A549 (cell line): Measurements from ENCODE around the gene CEP57L1. TPM values are rescaled to one million over a fixed set of nuclear protein-coding genes. Genes with fewer than 3 reads are reported as not detected.
A peak's percentile ranks its signal among the peaks of the same experiment; 100 is the strongest.
"Not testable (repeated sequence)": the region's sequence is repeated elsewhere in the genome, so short reads cannot be mapped to it uniquely, and the experiment has no call there.

Experiments used
- ATAC-seq, 2 experiments: fragments of 200-7000 bp in 1 of 2; fragments of >200 bp in 1 of 2; cut with Nextera tagmentation in 1 of 2; cut with Tn5 transposase in 1 of 2; 3 replicates each; pipeline versions ENCODE4 v1.8.0 to v1.9.1; 2018 to 2020; ENCODE audit warnings: mild to moderate bottlenecking in 1 of 2, moderate library complexity in 1 of 2
- CTCF ChIA-PET: fragments of 300-600 bp; sonication (Branson Sonifier 250); formaldehyde crosslinking; extraction: SDS; loops from one replicate; lab custom pipeline; 2021; ENCODE audit warnings: antibody characterized with exemption, inconsistent platforms; lab: Yijun Ruan, JAX
- POLR2A ChIA-PET: fragments of 350-600 bp; formaldehyde crosslinking; extraction: SDS; loops from one replicate; lab custom pipeline; 2021; ENCODE audit warnings: antibody characterized with exemption, inconsistent platforms; lab: Yijun Ruan, JAX
- DNase-seq, 2 experiments: peaks; one replicate each; pipeline versions ENCODE4 v3.0.0 to v3.0.0-alpha.2; 2011 to 2016; ENCODE audit warnings: low read depth in 1 of 2, low spot score in 1 of 2
- FAIRE-seq: peaks from 2 replicates; lab custom pipeline; 2011; peaks lifted over from hg19 to GRCh38; lab: Jason Lieb, UNC
- H3K27ac ChIP-seq, 2 experiments: fragments of >200 bp; sonication (Bioruptor Twin); formaldehyde crosslinking; 3 replicates each; pipeline ENCODE4 v1.5.1; 2016 to 2017
- H3K4me1 ChIP-seq: fragments of >200 bp; sonication (Bioruptor Twin); formaldehyde crosslinking; 3 replicates; pipeline ENCODE4 v1.6.1; 2016
- H3K4me2 ChIP-seq: fragments of >200 bp; sonication (Bioruptor Twin); formaldehyde crosslinking; 3 replicates; pipeline ENCODE4 v1.6.1; 2016
- H3K4me3 ChIP-seq: fragments of >200 bp; sonication (Bioruptor Twin); formaldehyde crosslinking; 3 replicates; pipeline ENCODE4 v1.5.1; 2016
- H3K9me3 ChIP-seq: fragments of >200 bp; sonication (Bioruptor Twin); formaldehyde crosslinking; 3 replicates; pipeline ENCODE4 v1.6.1; 2016
- CBX2 ChIP-seq: fragments of 200-600 bp; sonication (generic); IDR thresholded peaks from 2 replicates; pipeline ENCODE4 v1.6.1; 2016; ENCODE audit warnings: low read depth, mild to moderate bottlenecking, borderline replicate concordance
- EHMT2 ChIP-seq: fragments of 200-600 bp; sonication (generic); IDR thresholded peaks from 2 replicates; pipeline ENCODE4 v1.6.1; 2016; ENCODE audit warnings: antibody characterized with exemption, low read depth, mild to moderate bottlenecking, moderate library complexity
- HEYL ChIP-seq: fragments of 250-450 bp; sonication (Bioruptor Pico); IDR thresholded peaks from 2 replicates; pipeline ENCODE4 v1.8.0; 2021; ENCODE audit warnings: mild to moderate bottlenecking, moderate library complexity
- HOXA7 ChIP-seq: fragments of 250-450 bp; sonication (Bioruptor Pico); IDR thresholded peaks from 2 replicates; pipeline ENCODE4 v1.5.0; 2020; ENCODE audit warnings: mild to moderate bottlenecking, moderate library complexity
- JUN ChIP-seq, 2 experiments: fragments of >200 bp; sonication (Bioruptor Twin); formaldehyde crosslinking; IDR thresholded peaks; 2 replicates in 1 of 2; 3 replicates in 1 of 2; pipeline ENCODE4 v1.6.1; 2016 to 2017
- JUNB ChIP-seq: fragments of >200 bp; sonication (Bioruptor Twin); formaldehyde crosslinking; IDR thresholded peaks from 2 replicates; pipeline ENCODE4 v1.6.1; 2016
- KDM1A ChIP-seq: fragments of 200-600 bp; sonication (generic); IDR thresholded peaks from 2 replicates; pipeline ENCODE4 v1.6.1; 2016; ENCODE audit warnings: low read depth, mild to moderate bottlenecking
- MAFK ChIP-seq: fragments of 450-650 bp; IDR thresholded peaks from 2 replicates; pipeline ENCODE4 v1.6.1; 2014; ENCODE audit not compliant: partially characterized antibody
- MAZ ChIP-seq: fragments of 150-350 bp; IDR thresholded peaks from 2 replicates; pipeline ENCODE4 v1.6.1; 2014; ENCODE audit warnings: antibody characterized with exemption, low read depth, low read length, borderline replicate concordance
- MYC ChIP-seq: IDR thresholded peaks from 2 replicates; pipeline ENCODE4 v1.6.1; 2012; ENCODE audit warnings: mild to moderate bottlenecking, inconsistent platforms, low read length, improper control_type of control experiment, borderline replicate concordance
- NFE2L2 ChIP-seq: fragments of 150-350 bp; conservative IDR thresholded peaks from 2 replicates; pipeline ENCODE4 v1.6.1; 2014; ENCODE audit warnings: low read length
- NR3C1 ChIP-seq: fragments of >200 bp; sonication (Bioruptor Twin); formaldehyde crosslinking; IDR thresholded peaks from 3 replicates; pipeline ENCODE4 v1.6.1; 2017
- POLR2A ChIP-seq: IDR thresholded peaks from 2 replicates; pipeline ENCODE4 v1.6.1; 2012; ENCODE audit warnings: mild to moderate bottlenecking, low read length
- RARB ChIP-seq: fragments of 250-450 bp; sonication (Bioruptor Pico); IDR thresholded peaks from 2 replicates; pipeline ENCODE4 v1.8.0; 2021; ENCODE audit warnings: mild to moderate bottlenecking, moderate library complexity
- RFX5 ChIP-seq: fragments of 450-650 bp; IDR thresholded peaks from 2 replicates; pipeline ENCODE4 v1.7.1; 2014; ENCODE audit warnings: antibody characterized with exemption, mild to moderate bottlenecking, moderate library complexity
- SREBF2 ChIP-seq: fragments of 450-650 bp; IDR thresholded peaks from 2 replicates; pipeline ENCODE4 v1.6.1; 2014; ENCODE audit warnings: mild to moderate bottlenecking, moderate library complexity
- TFCP2L1 ChIP-seq: fragments of 250-450 bp; sonication (Bioruptor Pico); IDR thresholded peaks from 2 replicates; pipeline ENCODE4 v1.5.0; 2021; ENCODE audit warnings: mild to moderate bottlenecking
- ZC3H11A ChIP-seq: fragments of 450-650 bp; IDR thresholded peaks from 2 replicates; pipeline ENCODE4 v1.6.1; 2014; ENCODE audit warnings: antibody characterized with exemption, mild to moderate bottlenecking
- ZFP36 ChIP-seq: fragments of 450-650 bp; IDR thresholded peaks from 2 replicates; pipeline ENCODE4 v1.6.1; 2014; ENCODE audit warnings: borderline replicate concordance; ENCODE audit not compliant: partially characterized antibody
- WGBS: methylation state at CpG from one replicate; pipeline ENCODE4 v1.1.6; 2017; ENCODE audit errors: missing lambda C conversion rate; 5-methylcytosine and 5-hydroxymethylcytosine counted together
- polyA plus RNA-seq, 4 experiments: library from polyadenylated mRNA; depleted of rRNA in 3 of 4; stranded (reverse); fragments of >200 nt; fragmentation: RNase III in 1 of 4; extraction: RNeasy Plus Mini Kit Qiagen cat#74134 plus additional on column Dnase treatment in 1 of 4; gene quantifications; 2 replicates in 3 of 4; 3 replicates in 1 of 4; pipeline ENCODE4 v1.2.3, GENCODE V29; 2011 to 2017
- TF ChIP-seq, protein P1 (sequence below): IDR thresholded peaks from 2 replicates; pipeline ENCODE4 v1.6.1; 2012; ENCODE audit warnings: low read depth, borderline replicate concordance
- TF ChIP-seq, protein P2 (sequence below): fragments of 150-350 bp; IDR thresholded peaks from 2 replicates; pipeline ENCODE4 v1.6.1; 2014; ENCODE audit warnings: low read depth, mild to moderate bottlenecking, low read length
- TF ChIP-seq, protein P3 (sequence below): fragments of >200 bp; sonication (Bioruptor Twin); formaldehyde crosslinking; IDR thresholded peaks from 2 replicates; pipeline ENCODE4 v1.6.1; 2016
- TF ChIP-seq, protein P4 (sequence below): IDR thresholded peaks from 2 replicates; pipeline ENCODE4 v1.6.1; 2012

The CEP57L1 gene
- polyA plus RNA-seq, 2 of the 4 experiments (the other 2 are of a cell fraction), result 8.9 to 20.5 TPM

DNA sequence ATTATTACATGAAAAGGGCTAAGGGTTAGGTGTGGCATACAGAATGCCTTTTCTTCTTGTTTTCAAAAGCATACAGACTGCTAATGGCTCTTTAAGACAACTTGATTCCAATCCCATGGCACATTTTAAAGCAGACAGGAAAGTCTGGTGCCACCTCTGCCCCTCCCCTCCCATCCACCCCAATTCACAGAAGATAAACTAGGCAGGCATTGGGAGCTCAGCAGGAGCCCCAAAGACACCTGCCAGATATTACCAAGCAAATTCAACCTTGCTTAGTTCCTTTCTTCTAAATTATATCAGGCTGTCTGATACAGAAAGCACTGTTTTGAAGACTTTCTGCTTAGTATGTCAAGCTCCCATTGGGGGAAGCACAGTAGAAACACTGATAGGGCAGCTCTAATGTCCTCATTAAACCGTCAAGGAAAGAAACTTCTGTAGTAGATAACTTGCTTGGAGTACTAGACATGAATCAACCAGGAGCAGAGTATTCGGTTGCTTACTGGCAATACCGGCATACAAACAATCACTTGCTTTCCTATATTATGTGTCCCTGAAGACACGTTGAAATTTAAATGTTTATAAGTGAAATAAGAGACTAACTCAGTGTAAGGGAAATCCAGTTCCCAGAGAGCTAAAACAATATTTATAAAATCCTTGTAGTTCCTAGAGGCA is 13.7 kb upstream of the CEP57L1 start:
- ChIA-PET CTCF (interaction anchor here (1.1 to 1.9 kb wide), 2 partner anchors 8 to 246 kb away, joined by 3 to 6 read pairs; no protein-coding TSS in a partner anchor), POLR2A (interaction anchor here (1.3 to 1.5 kb wide), 2 partner anchors 13 to 301 kb away, joined by 4 to 7 read pairs; partner anchors contain the start of genes CEP57L1 and SESN1)
- H3K9me3 ChIP-seq, result no peaks in the 10 kb centered on the region
- 77% methylated on average over 4 of the region's 4 CpGs for WGBS
- H3K27ac ChIP-seq, result no peak overlapping the region
- DNase-seq (no peak), FAIRE-seq (no peak), ATAC-seq (no peak)
- no peak for TF ChIP-seq TFCP2L1
- TF ChIP-seq MAFK, result no peak
- TF ChIP-seq HOXA7 (CRISPR knock-in tag), result no peak
- TF ChIP-seq KDM1A, result no peak
- TF ChIP-seq SREBF2, result no peak
- no peak for TF ChIP-seq POLR2A
- TF ChIP-seq NR3C1, result no peak
- TF ChIP-seq MAZ, result no peak
- H3K4me3 ChIP-seq, result no peak overlapping the region
- no peak overlapping the region for H3K4me2 ChIP-seq
- no peaks in the 10 kb centered on the region for H3K4me1 ChIP-seq

DNA sequence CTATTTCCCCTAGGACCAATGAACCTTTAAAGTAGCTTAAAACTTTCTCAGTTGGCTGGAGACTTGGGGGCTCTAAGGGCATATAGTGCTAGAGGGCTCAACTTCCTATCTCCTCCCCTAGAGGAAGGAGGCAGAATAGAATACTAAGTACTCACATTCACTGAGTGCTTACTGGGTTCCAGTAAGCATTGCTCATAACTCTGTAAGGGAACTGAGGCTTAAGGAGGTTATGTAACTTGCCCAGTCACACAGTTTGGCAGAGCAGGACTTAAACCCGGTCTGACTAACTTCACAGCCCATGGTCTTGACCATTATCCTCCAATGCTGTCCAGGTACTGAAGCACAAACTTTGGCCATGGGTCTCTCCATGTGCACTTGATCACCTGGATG is 13.1 kb upstream of the CEP57L1 start:
- Histone ChIP-seq H3K4me3 (no peak overlapping the region), H3K4me2 (no peak overlapping the region), H3K4me1 (no peaks in the 10 kb centered on the region), H3K9me3 (no peaks in the 10 kb centered on the region), H3K27ac (no peak overlapping the region)
- no peak for FAIRE-seq
- peak; percentile 50 to 53; a peak in 3 of 6 replicates for ATAC-seq
- 75% methylated on average over 1 of the region's 1 CpG for WGBS
- ChIA-PET CTCF (interaction anchor here (1.1 to 1.9 kb wide), 2 partner anchors 9 to 246 kb away, joined by 3 to 6 read pairs; no protein-coding TSS in a partner anchor), POLR2A (interaction anchor here (1.3 to 1.5 kb wide), 2 partner anchors 12 to 301 kb away, joined by 4 to 7 read pairs; partner anchors contain the start of genes CEP57L1 and SESN1)
- TF ChIP-seq JUNB, result no peak
- no peak for TF ChIP-seq NFE2L2
- DNase-seq, result no peak

DNA sequence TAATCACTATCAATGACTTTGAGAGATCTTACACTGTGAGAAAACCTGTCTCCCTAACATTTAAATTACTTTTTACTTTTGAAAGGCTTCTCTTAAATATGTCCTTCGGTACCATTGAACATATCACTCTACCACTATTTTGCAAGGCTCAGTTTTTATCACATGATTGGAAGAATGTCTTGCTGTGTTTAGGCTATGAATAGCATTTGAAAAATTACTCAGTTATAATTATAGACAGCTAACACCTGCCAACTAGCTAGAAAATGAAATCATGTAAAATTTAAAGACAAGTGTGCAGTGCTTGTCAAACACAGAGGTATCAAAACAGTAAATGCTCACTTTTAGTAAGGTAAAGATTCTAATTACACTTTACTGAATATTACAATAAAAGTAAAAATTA is 11.7 kb upstream of the CEP57L1 start:
- H3K9me3 ChIP-seq, result no peaks in the 10 kb centered on the region
- no peak for FAIRE-seq
- ATAC-seq, result no peak
- TF ChIP-seq EHMT2 (no peak), ZC3H11A (no peak), KDM1A (no peak), RARB (no peak), SREBF2 (no peak), MYC (no peak), RFX5 (no peak), JUN (IDR thresholded peaks at IDR 0.05) (no peak), CBX2 (no peak), ZFP36 (no peak), HEYL (CRISPR knock-in tag) (no peak)
- TF ChIP-seq, protein P1, sequence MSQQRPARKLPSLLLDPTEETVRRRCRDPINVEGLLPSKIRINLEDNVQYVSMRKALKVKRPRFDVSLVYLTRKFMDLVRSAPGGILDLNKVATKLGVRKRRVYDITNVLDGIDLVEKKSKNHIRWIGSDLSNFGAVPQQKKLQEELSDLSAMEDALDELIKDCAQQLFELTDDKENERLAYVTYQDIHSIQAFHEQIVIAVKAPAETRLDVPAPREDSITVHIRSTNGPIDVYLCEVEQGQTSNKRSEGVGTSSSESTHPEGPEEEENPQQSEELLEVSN, result no peak
- TF ChIP-seq, protein P2, sequence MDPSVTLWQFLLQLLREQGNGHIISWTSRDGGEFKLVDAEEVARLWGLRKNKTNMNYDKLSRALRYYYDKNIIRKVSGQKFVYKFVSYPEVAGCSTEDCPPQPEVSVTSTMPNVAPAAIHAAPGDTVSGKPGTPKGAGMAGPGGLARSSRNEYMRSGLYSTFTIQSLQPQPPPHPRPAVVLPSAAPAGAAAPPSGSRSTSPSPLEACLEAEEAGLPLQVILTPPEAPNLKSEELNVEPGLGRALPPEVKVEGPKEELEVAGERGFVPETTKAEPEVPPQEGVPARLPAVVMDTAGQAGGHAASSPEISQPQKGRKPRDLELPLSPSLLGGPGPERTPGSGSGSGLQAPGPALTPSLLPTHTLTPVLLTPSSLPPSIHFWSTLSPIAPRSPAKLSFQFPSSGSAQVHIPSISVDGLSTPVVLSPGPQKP, result no peak
- TF ChIP-seq, protein P3, sequence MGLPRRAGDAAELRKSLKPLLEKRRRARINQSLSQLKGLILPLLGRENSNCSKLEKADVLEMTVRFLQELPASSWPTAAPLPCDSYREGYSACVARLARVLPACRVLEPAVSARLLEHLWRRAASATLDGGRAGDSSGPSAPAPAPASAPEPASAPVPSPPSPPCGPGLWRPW, result no peak
- TF ChIP-seq, protein P4, sequence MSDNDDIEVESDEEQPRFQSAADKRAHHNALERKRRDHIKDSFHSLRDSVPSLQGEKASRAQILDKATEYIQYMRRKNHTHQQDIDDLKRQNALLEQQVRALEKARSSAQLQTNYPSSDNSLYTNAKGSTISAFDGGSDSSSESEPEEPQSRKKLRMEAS, result no peak
- TF ChIP-seq, all 56 proteins: peak for 0
- Histone ChIP-seq H3K4me1 (no peaks in the 10 kb centered on the region), H3K27ac (no peak overlapping the region), H3K4me2 (no peak overlapping the region), H3K4me3 (no peak overlapping the region)
- 93% methylated on average over 1 of the region's 1 CpG for WGBS
- no peak for DNase-seq
- POLR2A ChIA-PET, result no interaction called here
- CTCF ChIA-PET, result no interaction called here

DNA sequence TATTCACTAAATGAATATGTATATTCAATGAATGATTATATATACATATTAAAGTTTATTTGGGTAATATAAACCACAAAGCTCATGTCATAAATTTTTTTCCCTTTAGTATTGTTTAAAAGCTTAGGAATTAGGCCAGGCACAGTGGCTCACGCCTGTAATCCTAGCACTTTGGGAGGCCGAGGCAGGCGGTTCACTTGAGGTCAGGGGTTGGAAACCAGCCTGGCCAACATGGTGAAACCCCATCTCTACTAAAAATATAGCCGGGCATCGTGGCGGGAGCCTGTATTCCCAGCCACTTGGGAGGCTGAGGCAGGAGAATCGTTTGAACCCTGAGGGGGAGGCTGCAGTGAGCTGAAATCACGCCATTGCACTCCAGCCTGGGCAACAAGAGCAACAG is 11.2 kb upstream of the CEP57L1 start:
- DNase-seq, CTCF ChIA-PET, POLR2A ChIA-PET, H3K4me1 ChIP-seq, H3K4me2 ChIP-seq, ATAC-seq, FAIRE-seq, H3K27ac ChIP-seq, H3K9me3 ChIP-seq, H3K4me3 ChIP-seq: not testable (repeated sequence)
- WGBS, result 85% methylated on average over 8 of the region's 8 CpGs
